HG02885 (cell line): ENCODE results near the gene ABCA2.
"Not testable (repeated sequence)": the region's sequence is repeated elsewhere in the genome, so short reads cannot be mapped to it uniquely, and the experiment has no call there.

ENCODE experiments used
- ATAC-seq: cut with Tn5 transposase; IDR thresholded peaks from one replicate; pipeline ENCODE4 v1.9.1; 2021; ENCODE audit warnings: mild to moderate bottlenecking; ENCODE audit not compliant: unreplicated experiment, poor library complexity

The ABCA2 gene

DNA sequence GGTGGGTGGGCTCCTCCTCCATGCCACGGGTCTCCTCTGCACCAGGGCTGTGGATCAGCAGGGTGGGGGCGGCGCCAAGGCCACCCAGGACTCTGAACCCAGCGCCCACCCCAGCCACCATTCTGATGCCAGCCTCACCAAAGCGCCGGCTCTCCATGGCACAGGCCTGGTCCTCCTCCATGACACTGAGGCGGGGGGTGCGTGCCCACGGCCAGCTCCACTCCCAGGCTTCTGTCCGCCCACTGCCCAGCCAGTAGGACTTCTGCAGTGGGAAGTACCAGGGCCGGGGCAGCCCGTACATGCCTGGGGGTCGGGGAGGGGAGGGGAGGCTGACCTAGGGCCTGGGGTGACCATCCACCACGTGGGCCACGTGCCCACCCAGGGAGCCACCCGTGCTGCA is 11.6 kb downstream of the ABCA2 start:
- no peak for ATAC-seq

DNA sequence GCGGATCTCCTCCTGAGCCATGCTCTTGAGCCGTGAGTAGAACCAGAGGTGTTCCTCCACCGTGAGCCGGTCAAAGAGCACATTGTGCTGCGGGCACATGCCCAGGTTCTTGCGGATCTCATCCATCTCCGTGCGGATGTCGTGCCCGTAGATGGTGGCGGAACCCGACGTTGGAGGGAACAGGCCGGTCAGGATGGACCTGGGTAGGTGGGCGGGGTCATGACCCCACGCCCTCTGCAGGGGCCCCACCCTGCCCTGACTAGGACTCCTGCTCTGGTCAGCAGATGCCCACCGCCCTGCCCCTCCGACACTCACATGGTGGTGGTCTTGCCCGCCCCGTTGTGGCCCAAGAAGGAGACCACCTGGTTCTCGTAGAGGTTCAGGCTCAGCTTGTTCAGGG is 12.1 kb downstream of the ABCA2 start:
- ATAC-seq, result no peak

DNA sequence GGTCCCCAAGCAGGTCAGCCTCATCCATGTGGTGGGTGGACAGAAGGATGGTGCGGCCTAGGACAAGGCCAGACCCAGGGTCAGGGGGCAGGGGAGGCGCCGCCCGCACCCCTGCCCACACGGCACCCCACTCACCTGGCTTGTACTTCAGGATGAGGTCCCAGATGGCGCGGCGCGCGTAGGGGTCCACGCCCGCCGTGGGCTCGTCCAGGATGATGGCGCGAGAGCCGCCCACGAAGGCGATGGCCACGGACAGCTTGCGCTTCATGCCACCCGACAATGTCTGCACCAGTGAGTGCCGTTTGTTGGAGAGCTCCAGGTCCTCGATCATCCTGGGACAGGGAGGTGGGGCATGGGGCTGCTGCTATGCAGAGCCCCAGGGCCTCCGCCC is 12.5 kb downstream of the ABCA2 start:
- ATAC-seq, result no peak

DNA sequence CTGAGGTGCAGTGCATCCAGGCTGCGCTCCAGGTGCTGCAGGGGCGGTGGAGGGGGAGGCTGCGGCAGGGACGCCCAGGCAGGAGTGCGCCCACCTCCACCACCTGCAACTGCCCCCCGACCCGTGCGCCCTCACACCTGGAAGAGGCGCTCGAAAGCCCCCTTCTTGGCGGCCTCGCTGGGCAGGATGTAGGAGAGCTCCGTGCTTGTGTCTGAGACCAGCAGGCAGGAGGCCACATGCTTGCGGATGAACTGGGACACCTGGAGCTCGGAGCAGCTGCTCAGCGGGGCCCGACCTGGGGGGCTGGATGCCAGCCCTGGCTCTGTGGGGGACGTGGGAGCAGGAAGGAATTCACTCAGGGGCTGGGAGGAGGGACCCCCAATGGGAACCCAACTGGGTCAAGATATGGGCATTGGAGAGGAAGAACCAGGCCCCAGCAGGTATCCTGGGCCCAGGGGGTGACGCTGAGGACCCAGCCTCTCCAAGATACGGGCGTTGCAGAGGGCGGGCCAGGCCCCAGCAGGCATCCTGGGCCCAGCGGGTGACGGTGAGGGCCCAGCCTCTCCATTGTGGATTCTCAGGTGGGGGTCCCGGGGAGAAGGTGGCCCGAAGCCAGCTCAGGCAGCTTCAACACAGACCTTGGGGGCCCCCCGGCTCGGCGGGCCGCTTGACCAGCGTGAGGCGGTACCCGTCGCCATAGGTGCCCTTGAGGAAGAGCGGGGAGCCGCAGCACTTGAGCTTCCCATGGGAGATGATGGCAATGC is 13.1 kb downstream of the ABCA2 start:
- no peak for ATAC-seq

DNA sequence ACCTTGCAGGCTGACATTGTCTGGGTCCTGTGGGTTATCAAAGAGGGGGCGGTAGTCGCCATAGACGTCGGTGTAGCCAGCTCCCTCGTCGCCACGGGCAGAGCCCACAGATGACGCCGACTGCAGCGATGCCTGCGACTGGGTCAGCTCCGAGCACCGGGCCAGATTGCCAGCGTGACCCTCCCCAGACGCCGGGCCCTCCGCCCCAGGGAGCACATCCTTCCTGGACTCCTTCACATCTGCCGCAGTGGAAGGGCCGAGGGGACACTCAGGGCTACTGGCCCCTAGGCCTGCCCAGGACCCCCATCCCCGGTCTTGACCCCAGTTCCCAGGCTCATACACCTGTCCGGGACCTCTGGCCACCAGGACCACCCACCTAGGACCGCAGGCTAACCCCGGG is 13.9 kb downstream of the ABCA2 start:
- ATAC-seq, result no peak

DNA sequence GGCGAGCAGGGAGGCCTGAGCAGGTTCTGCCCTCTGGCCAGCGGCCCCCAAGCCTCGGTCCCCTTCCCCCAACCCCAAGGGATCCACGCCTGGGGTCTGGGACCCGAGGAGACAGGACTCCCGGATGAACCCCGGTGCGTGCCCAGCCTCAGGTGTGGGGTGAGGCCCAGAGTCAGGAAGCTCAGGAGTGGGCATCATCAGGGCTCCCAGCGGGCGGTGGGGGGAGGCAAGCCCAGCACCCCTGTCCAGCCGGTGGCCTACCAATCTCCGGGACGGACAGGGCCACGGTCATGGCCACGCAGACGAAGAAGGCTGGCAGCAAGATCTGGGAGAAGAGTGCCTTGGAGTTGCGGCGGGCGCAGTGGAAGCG is 14.5 kb downstream of the ABCA2 start:
- no peak for ATAC-seq

DNA sequence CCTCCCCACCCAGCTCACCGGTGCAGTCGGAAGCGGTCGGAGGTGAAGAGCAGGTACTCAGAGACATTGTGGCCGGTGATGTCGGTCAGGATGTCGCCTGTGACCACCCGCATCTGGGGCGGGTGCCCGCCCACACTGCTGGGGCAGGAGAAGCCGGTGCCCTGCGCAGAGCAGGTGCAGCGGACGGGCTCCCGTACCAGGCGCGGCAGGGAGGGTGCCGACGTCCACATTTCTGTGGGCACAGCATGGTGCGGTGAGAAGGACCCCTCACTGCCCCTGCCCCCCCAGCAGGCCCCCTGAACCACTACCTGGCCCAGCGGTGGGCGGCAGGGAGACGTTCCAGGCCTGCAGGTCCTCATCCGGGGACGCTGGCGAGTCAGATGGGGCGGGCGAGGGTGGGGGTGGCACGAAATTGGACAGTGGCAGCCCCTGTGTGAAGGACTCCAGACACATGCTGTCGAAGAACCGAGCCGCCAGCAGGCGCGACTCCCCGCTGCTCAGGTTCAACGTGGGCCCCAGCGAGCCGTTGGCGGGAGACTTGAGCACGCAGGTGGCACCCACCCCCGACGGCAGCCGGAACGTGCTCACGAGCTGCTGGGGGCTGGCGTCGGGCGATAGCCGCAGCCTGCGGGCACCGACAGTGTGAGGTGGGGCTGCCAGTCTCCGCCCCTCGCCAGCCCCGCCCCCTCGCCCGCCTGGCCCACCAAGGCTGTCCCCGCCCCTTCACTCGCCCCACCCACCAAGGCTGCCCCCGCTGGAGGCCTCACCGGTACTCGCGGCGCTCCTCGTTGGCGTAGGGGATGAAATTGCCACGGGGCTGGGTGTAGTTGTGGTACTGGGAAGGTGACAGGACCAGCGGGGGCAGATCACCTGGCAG is 15.1 kb downstream of the ABCA2 start:
- ATAC-seq, result no peak

DNA sequence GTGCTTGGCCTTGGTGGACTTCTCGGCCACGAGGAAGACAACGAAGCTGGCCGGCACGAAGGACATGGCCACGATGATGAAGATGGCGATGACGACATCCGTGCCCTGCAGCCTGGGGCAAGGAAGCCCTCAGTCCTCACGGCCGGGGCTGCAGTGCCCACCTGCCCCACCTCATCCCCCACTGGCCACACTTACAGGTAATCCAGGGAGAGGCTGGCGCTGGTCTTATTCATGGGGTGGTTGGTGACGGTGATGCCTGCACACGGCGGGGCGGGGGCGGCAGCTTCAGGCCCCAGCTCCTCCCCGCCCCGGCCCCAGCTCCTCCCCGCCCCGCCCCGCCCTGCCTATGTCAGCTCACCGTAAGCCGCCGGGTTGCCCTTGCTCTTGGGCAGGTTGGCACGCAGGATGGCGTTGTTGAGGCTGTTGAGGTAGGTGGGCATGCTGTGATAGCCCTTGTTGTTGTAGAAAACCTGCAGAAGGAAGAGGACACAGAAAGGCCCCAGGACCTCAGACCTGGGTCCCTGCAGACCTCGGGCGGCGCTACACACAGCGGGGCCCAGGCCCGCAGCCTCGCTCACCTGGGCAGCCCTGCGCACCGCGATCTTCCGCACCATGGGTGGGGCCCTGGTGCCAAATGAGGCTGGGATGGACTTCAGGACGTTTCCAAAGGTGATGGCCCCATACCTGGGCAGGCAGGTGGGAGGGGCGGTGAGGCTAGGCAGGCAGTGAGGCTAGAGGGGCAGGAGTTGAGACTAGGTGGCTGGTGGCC is 15.9 kb downstream of the ABCA2 start:
- ATAC-seq, result no peak

DNA sequence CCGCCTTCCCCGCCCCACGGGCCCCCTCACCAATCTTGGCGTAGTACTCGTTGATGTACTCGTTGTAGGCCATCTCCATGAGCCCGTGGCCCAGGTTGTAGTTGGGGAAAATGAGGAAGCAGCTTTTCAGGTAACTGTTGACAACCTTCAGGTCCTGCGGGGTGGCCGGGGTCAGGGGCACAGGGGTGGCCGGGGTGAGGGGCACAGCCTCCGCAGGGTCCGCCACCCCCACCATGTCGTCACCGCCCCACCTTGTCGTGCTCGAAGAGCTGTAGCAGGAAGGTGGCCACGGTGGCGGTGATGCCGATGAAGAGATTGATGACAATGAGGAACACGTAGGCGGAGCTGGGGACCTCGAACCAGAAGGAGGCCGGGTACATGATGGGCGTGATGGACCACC is 16.9 kb downstream of the ABCA2 start:
- no peak for ATAC-seq

DNA sequence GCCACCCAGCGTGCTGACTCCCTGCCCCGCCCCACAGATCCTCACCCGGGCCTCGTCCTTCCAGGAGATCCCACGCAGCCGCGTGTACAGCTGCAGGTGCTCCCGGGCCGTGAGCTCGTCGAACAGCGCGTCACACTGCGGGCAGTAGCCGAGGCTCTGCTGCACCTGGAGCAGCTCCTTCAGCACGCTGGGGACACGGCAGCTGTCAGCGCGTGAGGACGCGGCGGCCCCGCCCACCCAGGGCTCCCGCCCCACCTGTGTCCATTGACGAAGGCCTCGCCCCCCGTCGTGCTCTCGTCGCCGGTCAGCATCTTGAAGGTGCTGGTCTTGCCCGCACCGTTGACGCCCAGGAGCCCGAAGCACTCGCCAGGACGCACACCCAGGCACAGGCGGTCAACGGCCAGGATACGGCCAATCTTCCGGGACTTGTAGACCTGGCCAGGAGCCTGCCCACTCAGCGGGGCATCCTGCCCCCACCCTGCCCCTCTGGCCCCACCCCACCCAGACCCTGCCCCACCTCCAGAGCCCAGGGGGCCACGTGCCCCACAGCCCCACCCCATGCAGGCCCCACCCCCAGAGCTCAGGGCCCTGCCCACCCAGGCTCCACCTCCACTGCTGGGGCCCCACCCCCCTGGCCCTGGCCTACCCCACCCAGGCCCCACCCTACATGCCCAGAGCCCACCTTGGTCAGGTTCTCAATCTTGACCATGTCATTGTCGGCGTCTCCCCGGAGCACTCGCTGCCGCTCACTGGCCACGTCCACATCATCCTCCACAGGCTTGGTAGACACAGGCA is 17.9 kb downstream of the ABCA2 start:
- no peak for ATAC-seq

DNA sequence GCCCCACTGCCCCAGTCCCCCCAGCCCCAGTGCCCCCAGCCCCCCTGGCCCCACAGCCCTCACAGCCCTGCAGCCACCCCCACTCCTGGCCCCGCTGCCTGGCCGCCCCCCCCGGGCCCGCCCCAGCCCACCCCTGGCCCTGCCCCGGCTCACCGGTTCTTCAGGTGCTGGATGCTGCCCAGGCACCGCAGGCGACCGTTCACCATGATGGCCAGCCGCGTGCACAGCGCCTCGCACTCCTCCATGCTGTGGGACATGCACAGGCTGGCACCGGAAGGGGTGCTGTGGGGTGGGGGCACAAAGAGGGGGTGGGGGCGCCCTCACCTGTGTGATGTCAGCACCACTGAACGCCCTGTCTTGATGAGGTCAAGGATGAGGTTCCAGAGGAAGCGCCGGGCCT is 18.8 kb downstream of the ABCA2 start:
- ATAC-seq, result no peak

DNA sequence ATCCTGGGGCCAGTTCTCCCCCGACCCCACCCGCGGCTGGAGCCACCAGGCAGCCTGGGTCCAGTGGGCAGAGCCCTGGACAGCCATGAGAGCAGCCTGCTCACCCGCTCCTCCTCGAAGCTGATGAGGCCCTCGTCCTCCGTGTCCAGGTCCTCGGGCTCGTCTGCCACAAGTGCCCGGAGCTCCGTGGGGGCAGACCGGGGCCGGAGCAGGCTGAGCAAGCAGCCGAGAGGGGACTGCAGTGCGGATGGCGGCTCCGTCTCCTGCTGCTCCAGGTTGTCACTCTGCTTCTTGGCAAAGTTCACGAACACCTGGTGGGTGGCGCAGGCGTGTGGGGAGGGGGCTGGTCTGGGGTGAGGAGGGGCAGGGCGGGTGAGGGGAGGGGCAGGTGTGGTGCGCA is 19.7 kb downstream of the ABCA2 start:
- ATAC-seq, result no peak

DNA sequence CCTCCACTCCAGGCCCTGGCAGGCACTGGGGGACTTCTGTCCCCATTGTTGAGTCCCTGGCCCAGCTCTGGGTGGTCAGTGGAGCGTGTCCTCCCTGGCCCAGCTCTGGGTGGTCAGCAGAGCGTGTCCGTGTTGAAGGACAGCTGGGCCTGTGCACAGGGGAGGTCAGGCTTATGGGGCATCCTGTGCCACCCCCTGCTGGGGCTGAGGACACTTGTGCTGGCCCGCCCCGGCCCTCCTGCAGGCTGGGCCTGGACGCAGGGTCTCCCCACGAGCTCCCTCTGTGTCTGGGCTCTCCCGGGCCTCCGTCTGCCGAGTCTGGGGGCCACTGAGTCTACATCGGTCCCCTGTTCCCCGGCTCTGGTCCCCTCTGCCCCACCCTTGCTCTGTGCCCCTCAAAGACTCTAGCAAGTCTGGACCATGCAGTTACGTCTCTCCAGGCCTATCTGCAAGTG is 20.2 kb downstream of the ABCA2 start:
- ATAC-seq, result no peak

DNA sequence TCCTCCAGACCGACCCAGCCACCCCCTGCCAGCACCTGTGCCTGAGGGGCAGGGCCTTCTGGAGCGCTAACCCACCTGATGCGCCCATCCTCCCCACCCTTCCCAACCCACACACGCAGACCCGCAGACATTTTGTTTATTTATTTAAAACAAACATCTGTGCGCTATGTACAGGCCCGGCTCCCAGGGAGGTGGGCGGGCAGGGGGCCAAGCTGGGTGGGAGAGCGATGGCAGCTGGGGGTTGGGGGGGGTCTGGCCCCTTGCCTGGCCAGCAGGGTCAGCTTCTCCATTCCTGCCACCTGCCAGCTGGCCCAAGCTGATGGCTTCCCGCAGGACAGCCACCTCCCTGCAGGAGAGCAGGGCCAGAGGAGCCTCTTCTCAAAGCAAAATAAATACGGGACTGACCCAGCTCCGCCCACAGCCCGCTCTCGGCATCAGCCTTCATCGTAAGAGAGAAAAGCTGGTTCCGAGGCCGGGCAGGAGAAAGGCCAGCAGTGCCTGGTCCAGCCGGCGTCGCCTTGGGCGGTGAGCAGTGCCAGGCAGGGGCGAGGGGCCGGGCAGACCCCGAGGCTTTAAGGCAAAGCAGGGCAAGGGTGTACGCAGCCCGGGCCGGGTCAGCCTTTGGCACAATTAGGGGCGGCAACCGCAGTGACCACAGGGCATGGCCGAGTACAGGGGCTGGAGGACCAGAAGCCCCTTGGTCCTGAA is 20.8 kb downstream of the ABCA2 start:
- ATAC-seq, result no peak

DNA sequence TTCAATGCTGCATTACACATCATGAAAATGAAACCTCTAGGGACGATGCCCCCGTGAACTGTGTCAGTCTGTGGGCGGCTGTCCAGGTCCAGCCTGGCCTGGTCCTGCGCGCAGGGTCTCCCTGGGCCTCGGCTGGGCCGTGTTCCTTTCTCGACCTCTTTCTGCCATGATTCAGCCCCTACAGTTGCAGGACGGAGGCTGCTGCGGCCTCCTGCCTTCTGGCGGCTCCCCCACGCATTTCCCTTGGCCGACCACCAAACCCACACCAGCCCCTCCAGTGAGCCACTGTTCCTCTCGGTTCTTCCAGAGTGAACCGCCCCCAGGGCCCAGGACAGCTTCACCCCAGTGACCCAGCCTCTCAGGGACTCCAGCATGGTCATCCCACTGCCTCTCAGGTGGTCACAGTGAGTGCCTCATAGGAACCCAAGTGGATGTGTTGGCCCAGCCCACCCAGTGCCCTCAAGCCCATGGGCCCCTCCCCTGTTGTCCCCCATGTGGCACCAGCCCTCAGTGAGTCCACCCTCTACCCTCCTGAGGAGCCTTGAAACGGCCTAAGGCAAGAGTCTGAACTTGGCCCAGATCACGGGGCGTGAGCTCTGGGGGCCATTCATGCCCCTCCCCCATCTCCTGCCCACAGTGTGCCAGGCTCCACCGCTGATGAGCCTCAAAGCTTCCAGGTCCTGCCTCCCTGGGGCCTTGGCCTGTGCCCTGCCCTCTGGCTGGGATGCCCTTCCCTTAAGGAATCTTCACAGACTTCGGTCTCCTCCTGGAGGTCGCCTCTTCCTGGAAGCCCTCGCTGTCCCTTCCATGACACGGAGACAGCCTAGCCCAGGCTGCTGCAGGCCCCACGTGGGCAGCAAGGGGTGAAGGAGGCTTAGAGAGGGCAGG is 21.7 kb downstream of the ABCA2 start:
- ATAC-seq, result no peak

DNA sequence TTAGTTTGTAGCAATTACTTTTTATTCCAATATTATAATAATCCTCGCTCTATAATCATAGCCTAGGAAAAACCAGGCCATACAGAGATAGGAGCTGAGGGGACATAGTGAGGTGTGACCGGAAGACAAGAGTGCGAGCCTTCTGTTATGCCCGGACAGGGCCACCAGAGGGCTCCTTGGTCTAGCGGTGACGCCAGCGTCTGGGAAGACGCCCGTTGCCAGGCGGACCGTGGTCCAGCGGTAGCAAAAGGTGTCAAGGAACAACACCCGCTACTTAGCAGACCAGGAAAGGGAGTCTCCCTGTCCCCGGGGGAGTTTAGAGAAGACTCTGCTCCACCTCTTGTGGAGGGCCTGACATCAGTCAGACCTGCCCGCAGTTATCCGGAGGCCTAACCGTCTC is 23.8 kb downstream of the ABCA2 start:
- ATAC-seq, result not testable (repeated sequence)

DNA sequence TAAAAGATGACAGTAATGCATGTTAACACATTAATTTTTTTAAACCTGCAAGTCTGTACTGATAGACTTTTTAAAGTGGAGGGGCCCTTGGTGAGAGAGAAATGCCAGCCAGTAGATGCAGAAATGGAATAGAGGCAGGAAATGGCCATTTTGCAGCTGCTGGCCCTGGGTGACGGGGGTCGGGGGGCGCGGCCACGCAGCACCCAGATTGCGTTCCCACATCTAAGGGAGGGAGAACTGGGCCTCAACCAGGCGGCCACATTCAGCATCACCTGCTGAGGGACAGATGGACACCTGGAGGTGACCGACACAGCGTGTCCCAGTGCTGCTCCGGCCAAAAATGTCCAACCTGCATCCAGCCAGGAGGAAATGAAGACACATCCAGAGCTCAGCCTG is 25.4 kb downstream of the ABCA2 start:
- ATAC-seq, result no peak

DNA sequence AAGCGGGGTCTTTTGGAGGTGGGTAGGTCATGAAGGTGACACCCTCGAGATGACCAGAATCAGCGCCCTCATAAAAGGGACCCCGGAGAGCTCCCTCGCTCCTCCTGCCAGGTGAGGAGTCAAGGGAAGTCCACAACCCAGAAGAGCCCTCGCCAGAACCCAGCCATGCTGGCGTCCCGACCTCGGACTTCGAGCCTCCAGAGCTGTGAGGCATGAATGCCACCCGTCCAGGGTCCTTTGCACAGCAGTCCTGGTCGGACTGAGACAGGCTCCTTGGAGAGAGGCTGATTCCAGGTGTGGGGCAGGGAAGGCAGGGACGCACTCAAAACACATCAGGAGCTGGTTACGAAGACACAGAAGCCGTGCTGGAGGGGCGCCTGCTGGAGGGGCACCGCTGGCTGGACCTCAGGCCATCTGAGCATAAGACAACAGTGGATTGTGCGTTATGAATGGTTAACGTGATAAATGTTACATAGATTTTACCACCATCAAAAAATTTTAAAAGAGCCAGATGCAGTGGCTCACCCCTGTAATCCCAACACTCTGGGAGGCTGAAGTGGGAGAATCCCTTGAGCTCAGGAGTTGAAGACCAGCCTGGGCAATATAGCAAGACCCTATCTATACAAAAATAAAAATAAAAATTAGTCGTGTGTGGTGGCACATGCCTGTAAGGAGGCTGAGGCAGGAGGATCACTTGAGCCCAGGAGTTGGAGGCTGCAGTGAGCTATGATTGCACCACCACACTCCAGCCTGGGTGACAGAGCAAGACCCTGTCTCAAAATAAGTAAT is 26.0 kb downstream of the ABCA2 start:
- ATAC-seq, result no peak
